HepG2 (cell line): ENCODE data around the gene PLCB1. TPM values are rescaled to one million over a fixed set of nuclear protein-coding genes. Genes with fewer than 3 reads are reported as not detected.
A peak's percentile ranks its signal among the peaks of the same experiment; 100 is the strongest.

Source experiments
- AHR ChIP-seq: IDR thresholded peaks from 2 replicates; pipeline ENCODE4 v1.6.1; 2018; ENCODE audit warnings: missing genetic modification reagents, missing compliant biosample characterization
- AKAP8 ChIP-seq: sonication (generic); formaldehyde crosslinking; IDR thresholded peaks from 2 replicates; pipeline ENCODE4 v1.5.1; 2020; ENCODE audit warnings: mild to moderate bottlenecking, missing genetic modification reagents
- FOXJ3 ChIP-seq: sonication (generic); formaldehyde crosslinking; IDR thresholded peaks from 2 replicates; pipeline ENCODE4 v1.4.0; 2020; ENCODE audit warnings: missing genetic modification reagents, mild to moderate bottlenecking, borderline replicate concordance
- FOXM1 ChIP-seq: sonication (generic); formaldehyde crosslinking; IDR thresholded peaks from 2 replicates; pipeline ENCODE4 v1.5.0; 2020; ENCODE audit warnings: missing genetic modification reagents
- KLF11 ChIP-seq: IDR thresholded peaks from 2 replicates; pipeline ENCODE4 v1.6.1; 2016; ENCODE audit warnings: missing compliant biosample characterization
- MYNN ChIP-seq: sonication (generic); formaldehyde crosslinking; IDR thresholded peaks from 2 replicates; pipeline ENCODE4 v1.4.0; 2020; ENCODE audit warnings: mild to moderate bottlenecking, low read depth, missing genetic modification reagents
- NCOA2 ChIP-seq: sonication (generic); formaldehyde crosslinking; IDR thresholded peaks from 2 replicates; pipeline ENCODE4 v1.8.0; 2022; ENCODE audit warnings: inconsistent platforms
- NR2F6 ChIP-seq, 2 experiments: IDR thresholded peaks; 2 replicates each; pipeline ENCODE4 v1.6.1; 2016; ENCODE audit warnings: antibody characterized with exemption in 1 of 2, mild to moderate bottlenecking in 1 of 2
- SIN3A ChIP-seq: IDR thresholded peaks from 2 replicates; pipeline ENCODE4 v1.6.1; 2011; ENCODE audit warnings: low read depth, mild to moderate bottlenecking, control low read depth, low read length, borderline replicate concordance
- SP140L ChIP-seq: sonication (generic); formaldehyde crosslinking; IDR thresholded peaks from 2 replicates; pipeline ENCODE4 v1.4.0; 2020; ENCODE audit warnings: missing genetic modification reagents, borderline replicate concordance
- SP2 ChIP-seq: sonication (generic); formaldehyde crosslinking; IDR thresholded peaks from 2 replicates; pipeline ENCODE4 v1.5.1; 2020; ENCODE audit warnings: mild to moderate bottlenecking, missing genetic modification reagents
- YY1 ChIP-seq: IDR thresholded peaks from 2 replicates; pipeline ENCODE4 v1.6.1; 2011; ENCODE audit warnings: low read length, low read depth, moderate library complexity, mild to moderate bottlenecking; ENCODE audit not compliant: insufficient read depth, insufficient replicate concordance
- ZMYM2 ChIP-seq: sonication (generic); formaldehyde crosslinking; IDR thresholded peaks from 2 replicates; pipeline ENCODE4 v1.8.0; 2022; ENCODE audit warnings: mild to moderate bottlenecking, missing genetic modification reagents
- ZNF180 ChIP-seq: sonication (generic); formaldehyde crosslinking; IDR thresholded peaks from 2 replicates; pipeline ENCODE4 v1.4.0; 2020; ENCODE audit warnings: low read depth, missing genetic modification reagents, borderline replicate concordance
- ZNF703 ChIP-seq: sonication (generic); formaldehyde crosslinking; IDR thresholded peaks from 2 replicates; pipeline ENCODE4 v1.5.1; 2020; ENCODE audit warnings: missing genetic modification reagents, mild to moderate bottlenecking, moderate library complexity, borderline replicate concordance
- polyA plus RNA-seq, 8 experiments: library from polyadenylated mRNA; depleted of rRNA in 3 of 8; stranded (reverse) in 7 of 8; unstranded in 1 of 8; fragments of >200 nt; fragmentation: Illumina TruSeq in 4 of 8; extraction: Trizol in 4 of 8; gene quantifications; 2 replicates each; pipeline versions ENCODE4 v1.2.1 to v1.2.3, GENCODE V29; 2011 to 2016; ENCODE audit warnings: low read depth in 4 of 8, missing spikeins in 1 of 8, mixed read lengths in 1 of 8; ENCODE audit not compliant: insufficient read depth in 1 of 8
- total RNA-seq, 5 experiments: library from RNA; depleted of rRNA; stranded (reverse); fragments of >200 nt; fragmentation: Illumina TruSeq; extraction: Trizol; gene quantifications; 2 replicates each; pipeline ENCODE4 v1.2.3, GENCODE V29; 2016; ENCODE audit warnings: low read depth in 1 of 5
- TF ChIP-seq, protein P1 (sequence below): sonication (generic); formaldehyde crosslinking; IDR thresholded peaks from 2 replicates; pipeline ENCODE4 v1.4.0; 2020; ENCODE audit warnings: missing genetic modification reagents
- TF ChIP-seq, protein P2 (sequence below): sonication (generic); formaldehyde crosslinking; IDR thresholded peaks from 2 replicates; pipeline ENCODE4 v1.8.0; 2022; ENCODE audit warnings: missing genetic modification reagents, mild to moderate bottlenecking, moderate library complexity, borderline replicate concordance
- TF ChIP-seq, protein P3 (sequence below): sonication (generic); formaldehyde crosslinking; IDR thresholded peaks from 2 replicates; pipeline ENCODE4 v1.8.0; 2022; ENCODE audit warnings: mild to moderate bottlenecking, missing genetic modification reagents, moderate library complexity
- TF ChIP-seq, protein P4 (sequence below): sonication (generic); formaldehyde crosslinking; IDR thresholded peaks from 2 replicates; pipeline ENCODE4 v1.8.0; 2022; ENCODE audit warnings: low read depth, missing genetic modification reagents

The PLCB1 gene
- total and polyA plus RNA-seq, 2 of the 13 experiments (the other 11 are each of a cell fraction or from before 2014, with no cell fraction given) = 42.4 to 55.9 TPM

DNA sequence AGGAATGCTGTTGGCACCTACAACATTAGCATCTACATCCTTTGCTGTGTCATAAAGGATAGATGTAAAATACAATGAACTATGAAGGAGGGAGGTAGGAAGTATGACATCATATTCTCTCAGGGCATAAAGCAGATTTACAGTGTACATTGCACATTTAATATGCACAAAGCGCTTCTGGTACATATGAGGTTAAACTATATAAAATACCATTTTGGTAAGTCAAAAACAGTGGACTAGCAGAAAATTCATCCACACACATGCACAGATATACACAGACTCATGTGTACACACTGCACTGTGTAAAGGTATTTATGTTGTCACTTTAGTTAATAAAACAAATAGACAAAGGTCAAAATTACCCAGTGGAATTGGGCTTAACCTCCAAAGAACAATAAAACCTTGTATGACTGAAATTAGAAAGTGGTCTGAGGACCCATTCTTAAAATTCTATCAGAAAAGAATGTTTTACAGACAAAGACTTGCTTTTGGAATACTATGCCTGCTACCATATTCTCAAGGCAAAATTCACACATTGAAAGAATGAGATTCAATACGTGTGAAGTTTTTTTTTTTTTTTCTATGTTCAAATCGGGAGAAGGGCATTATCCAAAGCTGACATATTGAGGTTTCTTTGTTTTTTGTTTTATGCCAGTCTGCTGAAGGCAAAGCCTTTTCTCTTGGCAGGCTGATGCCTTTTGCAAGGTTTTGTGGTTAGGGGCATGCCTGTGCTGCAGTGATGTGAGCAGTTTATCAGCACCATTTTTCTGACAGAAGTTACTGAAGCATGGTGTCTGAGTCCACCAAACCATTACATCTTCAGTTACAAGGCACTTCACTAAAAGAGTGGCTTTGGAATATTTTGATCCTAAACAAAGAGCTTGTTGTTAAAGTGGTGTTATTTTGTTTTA lies 199.0 kb downstream of the PLCB1 start (continued):
- TF ChIP-seq ZNF180 (CRISPR knock-in tag) = no peak
- no peak for TF ChIP-seq AKAP8 (CRISPR knock-in tag)
- no peak for TF ChIP-seq ZMYM2
- no peak for TF ChIP-seq KLF11 (CRISPR knock-in tag)
- TF ChIP-seq, protein P1, sequence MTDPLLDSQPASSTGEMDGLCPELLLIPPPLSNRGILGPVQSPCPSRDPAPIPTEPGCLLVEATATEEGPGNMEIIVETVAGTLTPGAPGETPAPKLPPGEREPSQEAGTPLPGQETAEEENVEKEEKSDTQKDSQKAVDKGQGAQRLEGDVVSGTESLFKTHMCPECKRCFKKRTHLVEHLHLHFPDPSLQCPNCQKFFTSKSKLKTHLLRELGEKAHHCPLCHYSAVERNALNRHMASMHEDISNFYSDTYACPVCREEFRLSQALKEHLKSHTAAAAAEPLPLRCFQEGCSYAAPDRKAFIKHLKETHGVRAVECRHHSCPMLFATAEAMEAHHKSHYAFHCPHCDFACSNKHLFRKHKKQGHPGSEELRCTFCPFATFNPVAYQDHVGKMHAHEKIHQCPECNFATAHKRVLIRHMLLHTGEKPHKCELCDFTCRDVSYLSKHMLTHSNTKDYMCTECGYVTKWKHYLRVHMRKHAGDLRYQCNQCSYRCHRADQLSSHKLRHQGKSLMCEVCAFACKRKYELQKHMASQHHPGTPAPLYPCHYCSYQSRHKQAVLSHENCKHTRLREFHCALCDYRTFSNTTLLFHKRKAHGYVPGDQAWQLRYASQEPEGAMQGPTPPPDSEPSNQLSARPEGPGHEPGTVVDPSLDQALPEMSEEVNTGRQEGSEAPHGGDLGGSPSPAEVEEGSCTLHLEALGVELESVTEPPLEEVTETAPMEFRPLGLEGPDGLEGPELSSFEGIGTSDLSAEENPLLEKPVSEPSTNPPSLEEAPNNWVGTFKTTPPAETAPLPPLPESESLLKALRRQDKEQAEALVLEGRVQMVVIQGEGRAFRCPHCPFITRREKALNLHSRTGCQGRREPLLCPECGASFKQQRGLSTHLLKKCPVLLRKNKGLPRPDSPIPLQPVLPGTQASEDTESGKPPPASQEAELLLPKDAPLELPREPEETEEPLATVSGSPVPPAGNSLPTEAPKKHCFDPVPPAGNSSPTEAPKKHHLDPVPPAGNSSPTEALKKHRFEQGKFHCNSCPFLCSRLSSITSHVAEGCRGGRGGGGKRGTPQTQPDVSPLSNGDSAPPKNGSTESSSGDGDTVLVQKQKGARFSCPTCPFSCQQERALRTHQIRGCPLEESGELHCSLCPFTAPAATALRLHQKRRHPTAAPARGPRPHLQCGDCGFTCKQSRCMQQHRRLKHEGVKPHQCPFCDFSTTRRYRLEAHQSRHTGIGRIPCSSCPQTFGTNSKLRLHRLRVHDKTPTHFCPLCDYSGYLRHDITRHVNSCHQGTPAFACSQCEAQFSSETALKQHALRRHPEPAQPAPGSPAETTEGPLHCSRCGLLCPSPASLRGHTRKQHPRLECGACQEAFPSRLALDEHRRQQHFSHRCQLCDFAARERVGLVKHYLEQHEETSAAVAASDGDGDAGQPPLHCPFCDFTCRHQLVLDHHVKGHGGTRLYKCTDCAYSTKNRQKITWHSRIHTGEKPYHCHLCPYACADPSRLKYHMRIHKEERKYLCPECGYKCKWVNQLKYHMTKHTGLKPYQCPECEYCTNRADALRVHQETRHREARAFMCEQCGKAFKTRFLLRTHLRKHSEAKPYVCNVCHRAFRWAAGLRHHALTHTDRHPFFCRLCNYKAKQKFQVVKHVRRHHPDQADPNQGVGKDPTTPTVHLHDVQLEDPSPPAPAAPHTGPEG (CRISPR knock-in tag) = no peak
- TF ChIP-seq, protein P2, sequence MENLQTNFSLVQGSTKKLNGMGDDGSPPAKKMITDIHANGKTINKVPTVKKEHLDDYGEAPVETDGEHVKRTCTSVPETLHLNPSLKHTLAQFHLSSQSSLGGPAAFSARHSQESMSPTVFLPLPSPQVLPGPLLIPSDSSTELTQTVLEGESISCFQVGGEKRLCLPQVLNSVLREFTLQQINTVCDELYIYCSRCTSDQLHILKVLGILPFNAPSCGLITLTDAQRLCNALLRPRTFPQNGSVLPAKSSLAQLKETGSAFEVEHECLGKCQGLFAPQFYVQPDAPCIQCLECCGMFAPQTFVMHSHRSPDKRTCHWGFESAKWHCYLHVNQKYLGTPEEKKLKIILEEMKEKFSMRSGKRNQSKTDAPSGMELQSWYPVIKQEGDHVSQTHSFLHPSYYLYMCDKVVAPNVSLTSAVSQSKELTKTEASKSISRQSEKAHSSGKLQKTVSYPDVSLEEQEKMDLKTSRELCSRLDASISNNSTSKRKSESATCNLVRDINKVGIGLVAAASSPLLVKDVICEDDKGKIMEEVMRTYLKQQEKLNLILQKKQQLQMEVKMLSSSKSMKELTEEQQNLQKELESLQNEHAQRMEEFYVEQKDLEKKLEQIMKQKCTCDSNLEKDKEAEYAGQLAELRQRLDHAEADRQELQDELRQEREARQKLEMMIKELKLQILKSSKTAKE (CRISPR knock-in tag) = no peak
- TF ChIP-seq, protein P3, sequence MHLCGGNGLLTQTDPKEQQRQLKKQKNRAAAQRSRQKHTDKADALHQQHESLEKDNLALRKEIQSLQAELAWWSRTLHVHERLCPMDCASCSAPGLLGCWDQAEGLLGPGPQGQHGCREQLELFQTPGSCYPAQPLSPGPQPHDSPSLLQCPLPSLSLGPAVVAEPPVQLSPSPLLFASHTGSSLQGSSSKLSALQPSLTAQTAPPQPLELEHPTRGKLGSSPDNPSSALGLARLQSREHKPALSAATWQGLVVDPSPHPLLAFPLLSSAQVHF (CRISPR knock-in tag) = no peak
- TF ChIP-seq SIN3A = no peak
- peak; percentile 89 for TF ChIP-seq NCOA2 (CRISPR knock-in tag)
- TF ChIP-seq SP140L = peak; percentile 61; the same call in 1 of the 2 replicates
- peak; percentile 78 for TF ChIP-seq FOXJ3 (CRISPR knock-in tag)
- no peak for TF ChIP-seq YY1
- no peak for TF ChIP-seq FOXM1 (CRISPR knock-in tag)
- TF ChIP-seq AHR (CRISPR knock-in tag) = no peak
- peak; percentile 93 for TF ChIP-seq NR2F6 (IDR thresholded peaks at IDR 0.05)
- TF ChIP-seq NR2F6 (CRISPR knock-in tag; IDR thresholded peaks at IDR 0.05) = peak; percentile 94
- TF ChIP-seq SP2 (CRISPR knock-in tag) = no peak
- no peak for TF ChIP-seq MYNN (CRISPR knock-in tag)
- no peak for TF ChIP-seq ZNF703
- TF ChIP-seq, protein P4, sequence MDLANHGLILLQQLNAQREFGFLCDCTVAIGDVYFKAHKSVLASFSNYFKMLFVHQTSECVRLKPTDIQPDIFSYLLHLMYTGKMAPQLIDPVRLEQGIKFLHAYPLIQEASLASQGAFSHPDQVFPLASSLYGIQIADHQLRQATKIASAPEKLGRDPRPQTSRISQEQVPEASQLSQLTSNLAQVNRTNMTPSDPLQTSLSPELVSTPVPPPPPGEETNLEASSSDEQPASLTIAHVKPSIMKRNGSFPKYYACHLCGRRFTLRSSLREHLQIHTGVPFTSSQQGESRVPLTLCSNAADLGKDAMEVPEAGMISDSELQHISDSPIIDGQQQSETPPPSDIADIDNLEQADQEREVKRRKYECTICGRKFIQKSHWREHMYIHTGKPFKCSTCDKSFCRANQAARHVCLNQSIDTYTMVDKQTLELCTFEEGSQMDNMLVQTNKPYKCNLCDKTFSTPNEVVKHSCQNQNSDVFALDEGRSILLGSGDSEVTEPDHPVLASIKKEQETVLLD (CRISPR knock-in tag) = no peak
